Measurements from ENCODE around the gene PDK1.
A peak's percentile ranks its signal among the peaks of the same experiment; 100 is the strongest.

PDK1 gene

GRCh38 chr2:172642301-172643020 lies 86.6 kb downstream of the PDK1 start:
- no peak for DNase-seq (ENCODE audit: low read depth)

GRCh38 chr2:172643142-172643541 lies 87.3 kb downstream of the PDK1 start:
- DNase-seq (ENCODE audit: low read depth) = peak; percentile 58

GRCh38 chr2:172647439-172647838 lies 91.5 kb downstream of the PDK1 start:
- peak; percentile 87 for DNase-seq (ENCODE audit: low read depth)

- DNase-seq (ENCODE audit: low read depth) = peak; percentile 91
These were observed 99.4 kb downstream of the PDK1 start for GRCh38 chr2:172655091-172655837.

GRCh38 chr2:172655838-172656573 lies 100.1 kb downstream of the PDK1 start:
- DNase-seq (ENCODE audit: low read depth) = peak; percentile 39
